ENCODE results near the gene RASAL3. TPM values are rescaled to one million over a fixed set of nuclear protein-coding genes. Genes with fewer than 3 reads are reported as not detected.
"Not testable (repeated sequence)": the region's sequence is repeated elsewhere in the genome, so short reads cannot be mapped to it uniquely, and the experiment has no call there.

The RASAL3 gene
- total RNA-seq, 1 donor from 2014 or later, result 0.14 TPM

- no peaks in the 10 kb centered on the region for H3K4me1 Mint-ChIP-seq (ENCODE audit: low read depth, unreplicated experiment)
- no peaks in the 10 kb centered on the region for H3K9me3 ChIP-seq (ENCODE audit: insufficient read depth, low read depth, low read length)
- H3K4me2 ChIP-seq (ENCODE audit: low read length), result no peak overlapping the region
Measured at GRCh38 chr19:15475169-15475568, 10.8 kb upstream of the RASAL3 start.

GRCh38 chr19:15473821-15474220 is 9.5 kb upstream of the RASAL3 start:
- H3K4me2 ChIP-seq (ENCODE audit: low read length); H3K4me1 Mint-ChIP-seq (ENCODE audit: low read depth, unreplicated experiment); H3K9ac ChIP-seq (ENCODE audit: low read length); H3K4me3 ChIP-seq (ENCODE audit: insufficient read depth, low read depth, low read length); H3K79me2 ChIP-seq (ENCODE audit: insufficient read depth, low read length); H3K4me1 ChIP-seq (ENCODE audit: insufficient read depth, low read length); H4K20me1 ChIP-seq (ENCODE audit: insufficient read depth, low read length); H3K9me3 ChIP-seq (ENCODE audit: insufficient read depth, low read depth, low read length); DNase-seq (ENCODE audit: low read depth); H3K36me3 ChIP-seq (ENCODE audit: insufficient read depth, low read length); H3K27ac ChIP-seq (ENCODE audit: low read depth, low read length); H3K27ac Mint-ChIP-seq (ENCODE audit: unreplicated experiment); H3K4me3 Mint-ChIP-seq (ENCODE audit: unreplicated experiment); H3K36me3 Mint-ChIP-seq (ENCODE audit: low read depth, unreplicated experiment); H2AFZ ChIP-seq (ENCODE audit: low read depth, low read length); H3K27me3 ChIP-seq (ENCODE audit: insufficient read depth, low read length); FAIRE-seq: not testable (repeated sequence)
- Mint-ChIP-seq H3K9me3 (ENCODE audit: unreplicated experiment) (peaks cover 16% of the 10 kb centered on the region), H3K27me3 (ENCODE audit: low read depth, unreplicated experiment) (peaks cover 24% of the 10 kb centered on the region)

More at GRCh38 chr19:15475169-15475568, 10.8 kb upstream of the RASAL3 start:
- peaks cover 2% of the 10 kb centered on the region for H3K27me3 ChIP-seq (ENCODE audit: insufficient read depth, low read length)
- no peaks in the 10 kb centered on the region for H3K4me1 ChIP-seq (ENCODE audit: insufficient read depth, low read length)
- DNase-seq (ENCODE audit: low read depth) (no peak), FAIRE-seq (no peak)
- Mint-ChIP-seq H3K27me3 (ENCODE audit: low read depth, unreplicated experiment) (peaks cover 14% of the 10 kb centered on the region), H3K36me3 (ENCODE audit: low read depth, unreplicated experiment) (no peaks in the 10 kb centered on the region), H3K27ac (ENCODE audit: unreplicated experiment) (no peak overlapping the region), H3K4me3 (ENCODE audit: unreplicated experiment) (no peak overlapping the region), H3K9me3 (ENCODE audit: unreplicated experiment) (peaks cover 12% of the 10 kb centered on the region)
- no peaks in the 10 kb centered on the region for H3K36me3 ChIP-seq (ENCODE audit: insufficient read depth, low read length)
- H3K9ac ChIP-seq (ENCODE audit: low read length), result no peak overlapping the region
- H3K27ac ChIP-seq (ENCODE audit: low read depth, low read length), result no peak overlapping the region
- no peaks in the 10 kb centered on the region for H4K20me1 ChIP-seq (ENCODE audit: insufficient read depth, low read length)
- H3K4me3 ChIP-seq (ENCODE audit: insufficient read depth, low read depth, low read length), result no peak overlapping the region
- no peak overlapping the region for H2AFZ ChIP-seq (ENCODE audit: low read depth, low read length)
- TF ChIP-seq, protein P1, sequence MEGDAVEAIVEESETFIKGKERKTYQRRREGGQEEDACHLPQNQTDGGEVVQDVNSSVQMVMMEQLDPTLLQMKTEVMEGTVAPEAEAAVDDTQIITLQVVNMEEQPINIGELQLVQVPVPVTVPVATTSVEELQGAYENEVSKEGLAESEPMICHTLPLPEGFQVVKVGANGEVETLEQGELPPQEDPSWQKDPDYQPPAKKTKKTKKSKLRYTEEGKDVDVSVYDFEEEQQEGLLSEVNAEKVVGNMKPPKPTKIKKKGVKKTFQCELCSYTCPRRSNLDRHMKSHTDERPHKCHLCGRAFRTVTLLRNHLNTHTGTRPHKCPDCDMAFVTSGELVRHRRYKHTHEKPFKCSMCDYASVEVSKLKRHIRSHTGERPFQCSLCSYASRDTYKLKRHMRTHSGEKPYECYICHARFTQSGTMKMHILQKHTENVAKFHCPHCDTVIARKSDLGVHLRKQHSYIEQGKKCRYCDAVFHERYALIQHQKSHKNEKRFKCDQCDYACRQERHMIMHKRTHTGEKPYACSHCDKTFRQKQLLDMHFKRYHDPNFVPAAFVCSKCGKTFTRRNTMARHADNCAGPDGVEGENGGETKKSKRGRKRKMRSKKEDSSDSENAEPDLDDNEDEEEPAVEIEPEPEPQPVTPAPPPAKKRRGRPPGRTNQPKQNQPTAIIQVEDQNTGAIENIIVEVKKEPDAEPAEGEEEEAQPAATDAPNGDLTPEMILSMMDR (IDR thresholded peaks at IDR 0.05; ENCODE audit: insufficient read depth, low read depth, low read length), result no peak
- no peak for TF ChIP-seq EZH2 (IDR thresholded peaks at IDR 0.05; ENCODE audit: insufficient read depth, low read length)
- H3K79me2 ChIP-seq (ENCODE audit: insufficient read depth, low read length), result no peaks in the 10 kb centered on the region

DNA sequence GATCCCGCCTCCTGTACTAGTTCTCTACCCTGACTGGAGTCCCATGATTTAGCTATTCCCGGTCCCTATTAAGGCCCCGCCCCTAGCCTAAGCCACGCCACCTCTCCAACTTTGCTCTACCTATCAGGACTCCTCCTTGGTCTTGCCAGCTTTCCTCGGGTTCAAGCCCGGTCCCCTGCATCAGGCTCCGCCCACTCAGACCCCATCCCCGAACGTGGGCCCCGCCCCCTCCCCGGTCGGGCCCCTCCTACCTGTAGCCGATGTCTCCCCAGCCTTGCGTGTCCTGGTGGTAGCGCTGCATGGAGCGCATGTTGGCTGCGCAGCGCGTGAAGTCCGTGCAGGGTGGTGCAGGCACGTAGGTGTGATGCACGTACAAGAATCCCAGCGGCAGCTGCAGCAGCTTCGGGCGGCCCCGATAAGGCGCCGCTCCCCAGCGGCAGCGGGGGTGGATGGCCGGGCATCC is 7.3 kb upstream of the RASAL3 start:
- H3K27ac ChIP-seq (ENCODE audit: low read depth, low read length), result no peak overlapping the region
- no peaks in the 10 kb centered on the region for H4K20me1 ChIP-seq (ENCODE audit: insufficient read depth, low read length)
- H3K9me3 ChIP-seq (ENCODE audit: insufficient read depth, low read depth, low read length), result peaks cover 4% of the 10 kb centered on the region
- no peak overlapping the region for H3K4me3 ChIP-seq (ENCODE audit: insufficient read depth, low read depth, low read length)
- Mint-ChIP-seq H3K27ac (ENCODE audit: unreplicated experiment) (no peak overlapping the region), H3K4me1 (ENCODE audit: low read depth, unreplicated experiment) (no peaks in the 10 kb centered on the region), H3K4me3 (ENCODE audit: unreplicated experiment) (no peak overlapping the region), H3K27me3 (ENCODE audit: low read depth, unreplicated experiment) (peaks cover 44% of the 10 kb centered on the region), H3K9me3 (ENCODE audit: unreplicated experiment) (peaks cover 19% of the 10 kb centered on the region), H3K36me3 (ENCODE audit: low read depth, unreplicated experiment) (no peaks in the 10 kb centered on the region)
- H3K9ac ChIP-seq (ENCODE audit: low read length), result no peak overlapping the region
- no peaks in the 10 kb centered on the region for H3K36me3 ChIP-seq (ENCODE audit: insufficient read depth, low read length)
- no peaks in the 10 kb centered on the region for H3K79me2 ChIP-seq (ENCODE audit: insufficient read depth, low read length)
- no peak for FAIRE-seq
- no peak overlapping the region for H3K4me2 ChIP-seq (ENCODE audit: low read length)
- H3K4me1 ChIP-seq (ENCODE audit: insufficient read depth, low read length), result peaks cover 7% of the 10 kb centered on the region
- no peak for DNase-seq (ENCODE audit: low read depth)
- no peak for TF ChIP-seq EZH2 (IDR thresholded peaks at IDR 0.05; ENCODE audit: insufficient read depth, low read length)
- TF ChIP-seq, protein P1 (IDR thresholded peaks at IDR 0.05; ENCODE audit: insufficient read depth, low read depth, low read length), result no peak
- no peak overlapping the region for H2AFZ ChIP-seq (ENCODE audit: low read depth, low read length)
- H3K27me3 ChIP-seq (ENCODE audit: insufficient read depth, low read length), result peaks cover 13% of the 10 kb centered on the region
